ENCODE measurements around the gene TAF4.
"Not testable (repeated sequence)": the region's sequence is repeated elsewhere in the genome, so short reads cannot be mapped to it uniquely, and the experiment has no call there.

The TAF4 gene

DNA sequence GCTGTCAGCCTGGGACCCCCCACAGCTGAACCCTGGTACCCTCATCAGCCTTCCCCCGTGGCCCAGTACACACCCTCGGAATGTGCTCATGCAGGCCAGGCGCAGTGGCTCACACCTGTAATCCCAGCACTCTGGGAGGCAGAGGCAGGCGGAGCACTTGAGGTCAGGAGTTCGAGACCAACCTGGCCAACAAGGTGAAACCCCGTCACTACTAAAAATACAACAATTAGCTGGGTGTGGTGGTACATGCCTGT lies 9.9 kb downstream of the TAF4 start:
- DNase-seq = not testable (repeated sequence)

DNA sequence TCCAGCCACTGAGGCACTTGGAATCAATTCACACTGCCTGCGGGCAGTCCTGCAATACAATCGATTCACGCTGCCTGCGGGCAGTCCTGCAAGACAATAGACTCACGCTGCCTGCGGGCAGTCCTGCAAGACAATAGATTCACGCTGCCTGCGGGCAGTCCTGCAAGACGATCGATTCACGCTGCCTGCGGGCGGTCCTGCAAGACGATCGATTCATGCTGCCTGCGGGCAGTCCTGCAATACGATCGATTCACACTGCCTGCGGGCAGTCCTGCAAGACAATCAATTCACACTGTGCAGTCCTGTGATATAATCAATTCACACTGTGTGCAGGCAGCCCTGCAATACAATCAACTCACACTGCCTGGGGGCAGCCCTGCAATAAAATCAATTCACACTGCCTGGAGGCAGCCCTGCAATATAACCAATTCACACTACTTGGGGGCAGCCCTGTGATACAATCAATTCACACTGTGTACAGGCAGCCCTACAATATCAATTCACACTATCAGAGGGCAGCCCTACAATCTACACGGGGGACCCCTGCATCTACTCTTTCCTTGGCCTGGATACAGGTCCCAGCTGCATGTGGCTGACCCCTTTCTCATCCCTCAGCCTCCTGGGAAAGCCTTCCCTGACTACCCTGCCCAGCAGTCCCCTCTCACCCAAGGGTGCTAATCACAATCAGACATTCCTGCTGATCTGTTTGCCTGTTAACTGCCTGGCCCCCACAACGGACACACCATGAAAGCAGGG lies 10.4 kb downstream of the TAF4 start:
- DNase-seq = no peak

DNA sequence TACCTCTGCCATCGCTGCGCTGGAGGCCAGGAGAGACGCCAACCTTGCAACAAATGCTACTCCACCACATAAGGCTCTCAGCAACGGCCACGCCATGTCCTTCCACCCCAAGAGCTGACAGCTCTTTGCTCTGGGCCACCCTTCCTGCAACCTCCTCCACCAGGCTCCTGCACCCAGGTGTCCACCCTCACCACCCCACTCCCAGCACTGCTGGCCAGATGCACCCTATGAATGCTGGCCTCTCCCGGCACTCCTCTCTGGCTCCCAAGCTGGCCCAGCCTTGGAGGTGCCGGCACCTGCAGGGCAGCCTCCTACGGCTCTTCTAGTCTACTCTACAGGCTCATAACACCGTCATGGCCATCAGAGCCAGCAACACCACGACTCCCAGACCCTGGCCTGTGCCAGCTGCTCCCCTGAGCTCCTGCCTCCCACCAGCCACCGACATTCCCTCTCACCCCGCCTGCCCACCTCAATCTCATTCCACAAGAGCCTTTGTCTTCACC lies 11.2 kb downstream of the TAF4 start:
- no peak for DNase-seq

DNA sequence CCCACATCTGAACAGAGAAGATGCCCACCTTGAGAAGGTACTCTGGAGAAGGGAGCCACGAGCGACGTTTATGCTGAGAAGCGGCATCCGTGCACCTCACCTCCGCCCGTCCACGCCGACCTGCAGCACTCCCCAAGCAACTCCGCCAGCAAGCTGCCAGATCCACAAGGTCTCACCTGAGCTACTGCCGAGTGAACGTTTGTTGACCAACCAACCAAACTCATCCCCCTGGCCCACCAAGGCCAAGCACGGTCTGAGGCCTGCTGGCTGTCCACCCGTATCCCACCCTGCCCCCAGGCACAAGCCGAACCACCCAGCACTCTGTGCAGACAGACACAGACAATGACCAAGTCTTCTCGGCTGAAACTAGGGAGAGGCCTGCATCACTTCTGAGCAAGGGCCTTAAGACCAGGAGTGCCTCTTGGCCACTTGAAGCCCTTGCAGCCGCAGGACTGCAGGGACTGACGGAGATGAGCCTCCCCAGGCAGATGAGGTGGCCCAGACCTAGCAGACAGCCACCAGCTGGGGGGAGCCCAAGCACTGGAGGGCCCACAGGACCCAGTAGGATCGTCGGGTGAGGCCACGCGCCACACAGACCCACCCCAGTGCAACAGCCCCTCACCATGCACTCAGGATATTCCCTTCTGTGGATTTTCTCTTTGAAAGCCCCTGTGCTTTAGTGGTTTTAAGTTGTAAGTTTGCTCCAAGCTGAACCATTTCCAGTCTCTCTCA lies 12.1 kb downstream of the TAF4 start:
- DNase-seq = no peak

DNA sequence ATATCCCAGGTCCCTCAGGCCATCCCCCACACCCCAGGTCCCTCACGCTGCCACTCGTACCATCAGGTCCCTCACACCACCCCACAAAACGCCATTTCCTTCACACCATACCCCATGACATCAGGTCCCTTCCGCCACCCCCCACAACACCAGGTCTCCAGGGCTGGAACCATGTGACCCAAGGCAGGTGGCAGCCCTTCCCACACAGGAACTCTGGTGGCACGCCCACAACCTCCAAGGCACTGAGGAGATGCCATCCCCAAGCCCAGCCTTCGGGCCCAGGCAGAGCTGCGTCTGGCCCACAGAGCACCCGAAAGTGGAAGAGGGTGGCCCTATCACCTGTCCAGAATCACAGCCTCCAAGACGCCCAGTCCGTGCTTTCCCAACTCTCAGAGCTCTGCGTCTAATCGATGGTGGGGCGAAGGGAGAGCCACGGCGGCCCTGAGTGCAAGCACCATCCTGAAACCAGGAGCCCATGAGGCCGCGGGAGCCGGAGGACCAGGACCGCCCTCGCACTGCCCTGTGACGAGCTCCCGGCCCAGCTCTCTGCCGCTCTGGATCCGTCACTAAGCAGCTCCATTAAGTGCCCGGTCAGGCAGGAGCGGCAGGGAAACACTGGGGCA lies 12.7 kb downstream of the TAF4 start:
- no peak for DNase-seq

DNA sequence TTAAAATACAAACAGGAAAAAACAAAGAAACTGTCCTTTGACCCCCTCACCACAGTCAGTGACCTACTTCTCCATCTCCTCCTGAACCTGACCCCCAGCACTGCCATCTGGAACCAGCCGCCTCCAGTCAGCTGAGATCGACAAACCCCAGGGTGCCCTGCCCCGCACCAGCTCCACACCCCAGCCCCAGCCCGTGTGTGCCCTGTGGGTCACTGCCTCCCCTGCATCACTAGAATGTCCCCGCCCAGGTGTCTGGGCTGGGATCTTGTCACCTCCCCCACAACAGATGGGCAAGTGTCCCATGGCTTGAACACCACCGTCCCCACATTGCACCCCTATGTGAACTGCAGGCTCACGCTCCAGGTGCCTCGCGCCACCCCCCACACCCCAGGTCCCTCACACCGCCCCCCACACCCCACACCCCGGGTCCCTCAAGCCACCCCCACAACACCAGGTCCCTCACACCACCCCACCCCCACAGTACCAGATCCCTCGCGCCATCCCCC lies 13.3 kb downstream of the TAF4 start:
- no peak for DNase-seq

DNA sequence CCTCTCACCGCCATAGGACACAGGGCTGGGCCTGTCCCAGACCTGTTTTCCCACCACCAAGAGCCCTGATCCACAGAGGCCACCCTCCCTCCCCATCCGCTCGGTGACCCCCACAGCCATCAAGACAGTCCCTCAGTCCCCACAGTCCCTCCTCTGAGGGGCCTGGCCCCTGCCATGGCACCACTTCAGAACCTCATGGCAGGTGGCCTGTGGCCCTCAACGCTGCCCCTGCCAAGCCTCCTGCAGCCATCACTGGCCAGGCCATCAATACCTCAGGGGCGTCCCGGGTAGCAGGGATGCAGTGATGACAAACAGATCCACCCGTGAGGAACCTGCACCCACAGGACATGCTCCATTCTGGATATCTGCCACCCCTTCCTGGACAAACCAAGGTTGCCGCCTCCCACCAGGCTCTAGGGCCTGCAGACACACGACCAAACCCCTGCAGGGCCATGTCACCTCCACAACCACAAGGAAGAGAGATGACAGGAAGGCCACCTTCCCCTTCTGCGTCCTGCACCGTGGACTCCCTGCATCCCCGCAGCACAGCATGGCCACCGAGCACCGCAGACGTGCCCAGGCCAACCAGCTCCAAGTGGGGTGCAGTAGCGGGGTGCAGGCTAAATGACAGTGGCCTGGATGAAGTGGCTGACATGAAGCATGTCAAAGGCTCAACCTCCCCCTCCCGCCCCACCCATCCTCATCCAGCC lies 14.0 kb downstream of the TAF4 start:
- DNase-seq = no peak

DNA sequence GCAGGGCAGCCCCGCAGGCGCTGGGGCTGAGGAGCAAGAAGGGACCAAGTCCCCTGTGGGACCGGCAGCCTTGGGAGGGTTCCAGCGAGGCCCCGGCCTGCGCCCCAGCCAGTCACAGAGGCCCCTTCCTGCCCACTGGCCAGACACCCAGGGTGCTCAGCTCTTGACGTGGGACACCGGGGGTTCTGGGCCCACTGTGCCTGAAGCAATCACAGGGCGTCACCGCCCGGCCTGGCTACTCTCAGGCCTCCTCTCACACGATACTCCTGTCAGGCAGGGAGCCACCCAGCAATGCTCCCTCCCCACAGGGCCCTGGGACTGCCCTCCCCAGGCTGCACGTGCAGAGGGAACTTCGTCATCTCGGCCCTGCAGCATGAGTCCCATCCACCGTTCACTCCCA lies 14.5 kb downstream of the TAF4 start:
- no peak for DNase-seq

DNA sequence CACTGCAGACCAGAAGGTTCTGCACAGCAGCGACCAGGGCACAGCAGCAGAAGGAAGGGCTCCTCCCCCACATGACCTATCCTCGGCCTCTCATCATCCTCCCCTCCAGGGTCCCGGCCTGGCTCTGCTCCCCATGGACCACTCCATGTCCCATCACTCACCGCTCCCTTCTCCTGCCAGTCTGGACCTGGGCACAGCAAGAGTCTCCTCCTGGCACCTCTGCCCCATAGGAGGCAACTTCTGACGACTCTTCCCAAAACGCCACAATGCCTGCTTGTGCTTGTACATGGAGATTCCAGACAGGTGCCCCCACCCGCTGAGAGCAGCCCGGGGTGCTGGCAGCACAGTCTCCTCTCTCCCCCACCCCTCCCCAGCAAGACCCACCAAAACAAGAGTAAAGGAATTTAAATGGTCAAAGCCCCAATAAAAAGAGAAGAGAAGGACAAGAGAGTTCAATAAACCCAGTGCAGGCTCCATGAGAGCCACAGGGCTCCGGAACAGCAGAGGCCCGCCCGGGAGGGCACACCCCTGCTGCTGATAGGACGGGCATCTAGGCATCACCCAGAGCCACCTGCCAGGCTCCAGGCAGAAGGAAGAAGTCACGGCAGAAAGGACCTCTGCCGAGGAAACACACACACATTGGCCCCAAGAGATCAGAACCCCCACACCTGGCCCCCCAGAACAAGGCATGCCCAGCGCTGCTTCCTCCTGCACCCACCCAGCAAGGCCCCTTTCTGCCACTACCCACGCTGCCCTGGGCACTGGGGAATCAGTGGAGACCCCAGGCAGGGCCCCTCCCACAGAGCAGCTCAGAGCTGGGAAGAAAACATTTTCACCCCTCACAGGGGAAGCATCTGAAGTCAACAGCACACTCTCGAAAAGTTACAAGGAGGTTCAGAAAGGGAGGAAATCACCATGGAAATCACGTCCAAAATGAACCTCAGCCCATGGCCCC lies 15.2 kb downstream of the TAF4 start:
- DNase-seq = no peak

DNA sequence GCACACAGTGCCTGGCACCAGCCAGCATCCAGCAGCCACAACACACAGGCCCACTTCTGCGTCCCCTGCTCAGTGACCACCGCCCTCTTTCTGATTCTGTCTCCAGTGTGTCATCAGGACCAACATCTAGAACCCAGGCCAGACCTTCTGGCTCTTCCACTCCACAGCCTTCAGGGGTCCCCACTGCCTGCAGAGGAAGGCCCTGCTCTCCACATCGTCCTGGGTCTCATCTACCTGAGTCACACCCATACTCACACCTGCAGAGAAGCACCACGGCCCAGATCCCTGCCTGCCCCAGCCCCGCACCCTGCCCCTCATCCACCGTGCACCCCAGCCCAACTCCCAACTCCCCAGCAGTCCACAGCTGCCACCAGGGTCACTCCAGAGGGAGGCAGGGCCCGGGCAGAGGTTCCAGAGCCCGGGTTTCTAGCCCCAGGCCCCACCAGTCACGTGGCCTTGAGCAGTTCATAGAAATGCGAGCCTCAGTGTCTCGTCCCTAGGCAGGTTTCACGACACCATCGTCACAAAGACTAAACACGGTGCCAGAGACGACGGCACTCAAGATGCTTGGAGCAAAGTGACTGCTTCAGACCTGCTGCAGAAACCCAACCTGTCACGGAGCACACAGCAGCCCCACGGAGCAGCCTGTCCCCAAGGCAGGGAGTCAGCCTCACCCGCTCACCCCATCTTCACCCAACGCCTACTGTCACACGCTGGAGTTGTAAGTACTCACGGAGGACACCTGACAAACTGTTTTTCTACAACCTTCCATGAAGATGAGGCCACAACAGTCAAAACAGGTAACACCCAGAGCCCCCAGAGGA lies 16.1 kb downstream of the TAF4 start:
- DNase-seq = no peak

DNA sequence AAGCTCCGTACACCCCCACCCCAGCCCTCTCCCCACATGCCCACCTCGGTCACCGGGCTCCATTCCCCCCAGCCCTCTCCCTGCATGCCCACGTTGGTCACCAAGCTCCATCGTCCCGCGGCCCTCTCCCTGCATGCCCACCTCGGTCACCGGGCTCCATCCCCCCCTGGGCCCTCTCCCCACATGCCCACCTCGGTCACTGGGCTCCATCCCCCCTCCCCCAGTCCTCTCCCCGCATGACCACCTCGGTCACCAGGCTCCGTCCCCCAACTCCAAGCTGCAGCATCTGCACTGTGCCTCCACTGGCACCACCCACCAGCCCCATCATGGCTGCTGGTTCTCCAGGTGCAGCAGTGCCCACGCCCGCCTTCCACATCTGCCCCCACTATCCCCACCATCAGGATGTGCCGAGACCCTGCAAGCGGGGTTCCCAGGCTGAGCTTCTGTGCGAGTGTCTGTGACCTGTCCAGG lies 16.8 kb downstream of the TAF4 start:
- no peak for DNase-seq

DNA sequence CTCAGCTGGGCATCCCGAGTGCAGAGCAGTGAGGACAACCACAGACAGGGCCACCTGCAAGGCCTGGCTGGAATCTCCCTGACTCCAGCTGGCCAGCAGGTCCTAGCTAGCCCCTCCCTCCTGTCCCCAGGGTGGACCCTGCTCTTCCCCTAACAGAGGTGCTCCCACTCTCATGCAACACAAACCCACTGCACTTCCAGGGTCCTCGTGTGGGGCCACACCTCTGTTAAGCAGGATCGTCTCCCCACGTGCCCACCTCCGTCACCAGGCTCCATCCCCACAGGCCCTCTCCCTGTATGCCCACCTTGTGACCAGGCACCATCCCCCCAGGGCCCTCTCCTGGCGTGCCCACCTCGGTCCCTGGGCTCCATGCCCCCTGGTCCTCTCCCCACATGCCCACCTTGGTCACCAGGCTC lies 17.3 kb downstream of the TAF4 start:
- DNase-seq = no peak

DNA sequence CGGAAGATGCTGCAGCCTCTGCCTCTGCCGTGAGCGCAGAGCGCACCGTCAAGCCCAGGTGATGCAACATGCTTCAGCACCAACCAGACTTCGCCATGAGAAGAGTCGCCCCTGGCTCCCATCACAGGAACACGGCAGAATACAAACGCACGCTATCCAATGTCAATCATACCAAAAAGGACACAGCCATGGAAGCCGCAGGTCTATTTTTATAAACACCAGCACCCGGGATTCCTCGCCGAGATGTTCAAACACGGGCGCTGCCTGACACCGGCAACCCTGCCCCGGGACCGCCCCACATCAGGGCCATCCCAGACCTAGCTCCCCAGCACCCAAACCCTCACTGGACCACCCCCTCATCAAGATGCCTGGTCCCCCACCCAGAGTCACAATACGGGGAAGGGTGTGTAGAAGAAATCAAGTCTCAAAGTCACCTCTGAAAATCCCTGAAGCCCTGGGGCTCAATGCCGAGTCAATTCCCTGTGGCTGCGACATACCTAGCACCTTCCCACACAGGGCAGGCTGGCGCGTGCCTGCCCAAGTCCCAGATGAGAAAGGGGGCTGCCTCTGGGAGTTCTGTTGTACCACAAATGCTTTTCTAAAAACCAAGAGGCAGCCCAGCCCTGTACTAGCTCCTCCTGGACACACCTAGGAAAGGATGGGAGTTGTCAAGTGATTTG lies 17.9 kb downstream of the TAF4 start:
- DNase-seq = no peak

DNA sequence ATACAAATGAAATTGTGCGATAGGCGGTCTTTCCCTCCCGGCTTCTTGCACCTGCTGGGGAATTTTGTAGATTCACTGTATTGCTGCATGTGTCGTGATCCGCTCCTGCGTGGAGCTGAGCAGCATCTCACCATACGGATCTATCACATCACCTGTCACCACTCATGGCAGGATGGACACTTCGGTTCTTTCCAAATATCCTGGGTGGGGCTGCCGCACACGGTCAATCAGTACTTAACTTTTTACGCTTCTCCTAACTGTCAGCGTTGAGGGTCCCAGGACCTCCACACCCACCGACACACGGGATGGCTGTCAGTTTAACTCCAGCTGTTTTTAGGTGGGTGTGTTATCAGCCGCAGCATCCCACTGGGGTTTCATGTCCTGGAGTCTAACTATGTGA lies 19.2 kb downstream of the TAF4 start:
- DNase-seq = no peak

DNA sequence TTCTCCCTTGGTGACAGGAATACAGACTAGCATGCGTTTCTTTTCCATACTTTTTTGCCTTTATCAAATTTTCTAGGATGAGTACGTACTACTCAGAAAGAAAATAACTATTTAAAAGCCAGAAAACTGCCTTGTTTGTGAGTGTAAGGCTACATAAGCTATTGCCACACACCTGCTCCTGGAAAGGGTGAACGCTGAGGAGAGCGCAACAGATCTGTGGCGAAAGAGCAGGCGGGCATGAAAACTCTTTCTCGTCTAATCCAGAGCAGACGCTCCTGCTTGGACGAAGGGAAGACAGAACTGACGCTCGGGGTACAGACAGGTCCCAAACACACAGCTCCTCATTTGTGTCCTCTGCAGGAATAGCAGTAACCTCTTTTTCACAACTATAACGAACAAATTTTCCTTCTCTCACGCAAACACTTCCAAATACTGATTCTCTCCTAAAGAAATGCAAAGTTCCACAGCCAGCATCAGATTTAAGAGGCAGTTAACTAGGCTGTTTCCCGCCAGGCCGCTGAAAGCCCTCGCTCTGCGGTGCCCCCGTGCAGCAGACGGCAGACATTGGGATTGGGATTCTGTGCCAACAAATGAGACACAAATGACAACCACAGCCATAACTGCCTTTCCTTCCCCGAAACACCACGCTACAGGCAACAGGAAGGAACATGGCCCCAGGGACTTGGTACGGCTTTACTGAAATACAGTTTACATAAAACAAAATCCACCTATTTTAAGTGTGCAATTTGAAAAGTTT lies 20.0 kb downstream of the TAF4 start:
- DNase-seq = no peak

DNA sequence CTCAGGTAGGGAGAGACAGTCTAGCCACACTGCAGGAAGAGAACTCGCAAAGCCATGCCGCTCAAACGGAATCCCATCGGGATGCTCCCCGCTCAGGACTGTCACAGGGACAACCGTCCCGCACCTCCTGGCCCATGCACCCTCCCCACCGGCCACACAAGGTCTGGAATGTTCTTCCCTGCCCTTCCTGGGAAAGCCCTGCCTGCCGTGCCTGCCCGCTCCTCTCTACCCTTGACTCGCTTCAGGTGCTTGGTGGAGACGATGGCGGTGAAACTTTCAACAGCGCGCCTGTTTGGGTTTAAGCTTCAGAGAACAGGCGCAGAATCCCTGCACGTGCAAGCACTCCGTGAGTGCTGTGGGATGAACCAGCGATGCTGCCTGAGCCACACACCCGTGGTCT lies 20.6 kb downstream of the TAF4 start:
- DNase-seq = no peak

DNA sequence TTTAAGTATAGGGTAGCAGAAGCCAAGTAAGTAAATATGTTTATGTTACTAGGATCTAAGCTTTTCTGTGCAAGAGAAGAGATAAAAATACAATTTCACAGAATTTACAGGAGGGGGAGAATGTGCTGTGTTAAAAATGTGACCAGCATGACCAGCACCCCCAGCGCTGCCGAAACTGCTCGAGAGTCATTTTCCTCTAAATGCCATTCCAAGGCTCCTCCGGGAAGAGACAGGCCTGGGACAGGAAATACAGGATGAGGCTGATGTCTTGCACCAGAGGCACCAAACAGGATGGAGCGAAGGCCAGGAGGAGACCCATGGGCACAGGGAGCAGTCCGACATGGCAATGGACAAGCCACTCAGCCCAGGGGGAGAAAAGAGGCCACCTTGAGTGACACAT lies 21.1 kb downstream of the TAF4 start:
- no peak for DNase-seq

DNA sequence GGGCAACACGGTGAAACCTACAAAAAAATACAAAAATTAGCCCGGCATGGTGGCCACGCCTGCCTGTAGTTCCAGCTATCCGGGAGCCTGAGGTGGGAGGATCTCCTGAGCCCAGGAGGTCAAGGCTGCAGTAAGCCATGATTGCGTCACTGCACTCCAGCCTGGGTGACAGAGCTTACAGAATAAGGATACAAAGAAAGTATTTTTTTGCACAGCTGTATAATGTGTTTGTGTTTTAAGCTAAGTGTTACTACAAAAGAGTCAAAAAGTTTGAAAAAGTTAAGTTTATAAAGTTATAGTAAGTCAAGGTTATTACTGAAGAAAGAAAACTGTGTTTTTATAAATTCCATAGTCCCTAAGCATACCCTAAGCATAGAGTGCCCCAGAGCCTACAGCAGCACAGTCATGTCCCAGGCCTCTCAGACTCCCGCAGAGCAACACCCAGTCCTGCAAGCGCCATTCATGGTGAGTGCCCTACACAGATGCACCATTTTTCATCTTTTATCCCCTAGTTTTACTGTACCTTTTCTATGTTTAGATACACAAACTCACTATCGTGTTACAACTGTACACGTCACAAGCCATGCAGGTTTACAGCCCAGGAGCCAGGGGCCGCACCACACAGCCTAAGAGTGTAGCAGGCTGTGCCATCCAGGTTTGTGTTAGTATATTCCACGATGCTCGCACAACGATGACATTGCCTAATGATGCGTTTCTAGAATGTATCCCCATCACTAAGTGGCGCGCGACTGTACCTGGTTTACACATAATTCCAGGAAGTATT lies 22.4 kb downstream of the TAF4 start:
- DNase-seq = no peak

Measured in CD4-positive, alpha-beta T cell treated with Interleukin-15 for 1 hour (primary cell).